Activated gamma-delta T cell (primary cell): Measurements from ENCODE around the gene PEX14.

Experiments
- DNase-seq: peaks from one replicate; lab custom pipeline; 2025; lab: John Stamatoyannopoulos, UW

PEX14 gene

GRCh38 chr1:10594595-10595223 is 120.0 kb downstream of the PEX14 start:
- DNase-seq, result no peak

GRCh38 chr1:10596780-10597179 is 122.0 kb downstream of the PEX14 start:
- no peak for DNase-seq

GRCh38 chr1:10597492-10598388 is 123.0 kb downstream of the PEX14 start:
- no peak for DNase-seq

- DNase-seq, result no peak
Measured at GRCh38 chr1:10598389-10598702, 123.6 kb downstream of the PEX14 start.

GRCh38 chr1:10599194-10599861 is 124.6 kb downstream of the PEX14 start:
- no peak for DNase-seq

GRCh38 chr1:10601342-10602070 is 126.8 kb downstream of the PEX14 start:
- DNase-seq, result no peak

- DNase-seq, result no peak
Measured at GRCh38 chr1:10602936-10603335, 128.2 kb downstream of the PEX14 start.

- DNase-seq, result no peak
Measured at GRCh38 chr1:10604966-10605365, 130.2 kb downstream of the PEX14 start.

GRCh38 chr1:10606064-10606463 is 131.3 kb downstream of the PEX14 start:
- no peak for DNase-seq

GRCh38 chr1:10607228-10607627 is 132.5 kb downstream of the PEX14 start:
- DNase-seq, result no peak

- no peak for DNase-seq
Measured at GRCh38 chr1:10608690-10609089, 133.9 kb downstream of the PEX14 start.

- no peak for DNase-seq
Measured at GRCh38 chr1:10610901-10611600, 136.3 kb downstream of the PEX14 start.

GRCh38 chr1:10612436-10613160 is 137.8 kb downstream of the PEX14 start:
- DNase-seq, result no peak

GRCh38 chr1:10613340-10613739 is 138.6 kb downstream of the PEX14 start:
- no peak for DNase-seq

GRCh38 chr1:10613861-10614260 is 139.1 kb downstream of the PEX14 start:
- no peak for DNase-seq

- no peak for DNase-seq
Measured at GRCh38 chr1:10614377-10615225, 139.9 kb downstream of the PEX14 start.

GRCh38 chr1:10615332-10615731 is 140.6 kb downstream of the PEX14 start:
- DNase-seq, result no peak

- no peak for DNase-seq
Measured at GRCh38 chr1:10615932-10616671, 141.4 kb downstream of the PEX14 start.

GRCh38 chr1:10616696-10617095 is 141.9 kb downstream of the PEX14 start:
- no peak for DNase-seq
